ENCODE results near the gene OR10G2.
"Not testable (repeated sequence)": the region's sequence is repeated elsewhere in the genome, so short reads cannot be mapped to it uniquely, and the experiment has no call there.

The OR10G2 gene

GRCh38 chr14:21634840-21635239 lies at the start of gene OR10G2:
Gene OR10G2 (minus strand): TSS chr14:21634940. CDS start chr14:21634842, 98 bp downstream.
- DNase-seq (ENCODE audit: low spot score) = no peak

- no peak for DNase-seq (ENCODE audit: low spot score)
Measured at GRCh38 chr14:21680072-21680471, 45.3 kb upstream of the OR10G2 start.

GRCh38 chr14:21675566-21675965 lies 40.8 kb upstream of the OR10G2 start:
- no peak for DNase-seq (ENCODE audit: low spot score)

GRCh38 chr14:21673718-21674117 lies 39.0 kb upstream of the OR10G2 start, which contains the start of gene OR4E1:
Gene OR4E1 (minus strand): TSS chr14:21673818. CDS start chr14:21670935, 2,883 bp downstream.
- DNase-seq (ENCODE audit: low spot score) = no peak

- DNase-seq (ENCODE audit: low spot score) = no peak
Measured at GRCh38 chr14:21672116-21672515, 37.4 kb upstream of the OR10G2 start.

- DNase-seq (ENCODE audit: low spot score) = no peak
Measured at GRCh38 chr14:21671371-21671770, 36.6 kb upstream of the OR10G2 start.

DNA sequence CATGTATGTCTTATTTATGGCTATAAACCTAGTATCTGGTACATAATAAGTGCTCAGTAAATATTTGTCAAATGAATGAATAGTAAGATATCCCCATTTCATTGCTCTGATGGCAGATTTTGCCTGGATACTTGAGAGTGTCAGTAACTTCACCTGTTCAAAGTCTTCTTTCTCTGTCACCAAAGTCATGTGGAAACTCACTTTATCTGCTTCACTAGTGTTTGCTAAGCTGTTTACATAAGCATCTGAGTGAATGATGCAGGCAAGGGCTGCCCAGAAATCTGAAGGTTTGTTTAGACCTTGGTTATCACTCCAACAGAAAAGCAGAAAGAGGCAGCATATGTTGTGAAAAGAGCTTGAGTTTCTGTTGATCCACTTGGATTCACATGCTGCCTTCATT lies 34.5 kb upstream of the OR10G2 start:
- no peak for DNase-seq (ENCODE audit: low spot score)

DNA sequence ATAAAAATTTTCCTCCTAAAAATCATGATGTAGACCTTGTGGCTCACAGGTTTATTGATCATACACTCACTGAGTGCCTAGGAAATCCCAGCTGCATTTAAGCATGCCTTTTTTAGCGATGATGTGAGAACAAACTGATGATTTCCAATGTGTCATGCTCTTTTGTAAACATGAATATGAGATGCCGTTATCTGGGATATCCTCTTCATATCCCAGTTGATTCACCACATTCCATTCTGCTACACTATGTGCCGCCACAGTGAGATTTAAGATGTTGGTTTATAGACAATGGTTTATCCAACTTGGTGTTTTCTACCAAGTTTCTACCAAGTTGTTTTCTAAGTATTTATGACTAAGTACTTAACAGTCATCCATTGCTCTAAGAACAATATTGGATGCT lies 33.6 kb upstream of the OR10G2 start:
- no peak for DNase-seq (ENCODE audit: low spot score)

DNA sequence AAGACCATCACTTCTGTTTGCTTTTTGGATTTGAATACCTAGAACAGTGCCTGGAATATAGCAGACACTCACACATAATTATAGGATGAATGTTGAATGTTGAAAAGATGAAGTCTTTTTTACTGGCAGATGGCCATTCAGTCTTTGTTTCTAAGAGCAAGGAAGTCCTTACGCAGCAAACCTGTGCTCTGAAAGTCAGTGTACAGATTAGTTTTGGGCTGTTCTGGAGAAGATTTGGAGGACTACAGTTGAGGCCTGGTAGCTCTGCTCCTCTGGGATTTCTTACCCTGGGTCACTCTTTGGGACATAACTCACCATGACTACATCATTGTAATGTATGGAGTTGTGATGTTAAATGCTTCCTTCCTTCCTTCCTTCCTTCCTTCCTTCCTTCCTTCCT lies 22.2 kb upstream of the OR10G2 start:
- no peak for DNase-seq (ENCODE audit: low spot score)

GRCh38 chr14:21654215-21654614 lies 19.5 kb upstream of the OR10G2 start:
- no peak for DNase-seq (ENCODE audit: low spot score)

- no peak for DNase-seq (ENCODE audit: low spot score)
Measured at GRCh38 chr14:21653331-21653885, 18.7 kb upstream of the OR10G2 start, which contains the start of gene OR4E2. Gene OR4E2 (plus strand): TSS chr14:21653835. CDS start chr14:21665083, 11,248 bp downstream.

DNA sequence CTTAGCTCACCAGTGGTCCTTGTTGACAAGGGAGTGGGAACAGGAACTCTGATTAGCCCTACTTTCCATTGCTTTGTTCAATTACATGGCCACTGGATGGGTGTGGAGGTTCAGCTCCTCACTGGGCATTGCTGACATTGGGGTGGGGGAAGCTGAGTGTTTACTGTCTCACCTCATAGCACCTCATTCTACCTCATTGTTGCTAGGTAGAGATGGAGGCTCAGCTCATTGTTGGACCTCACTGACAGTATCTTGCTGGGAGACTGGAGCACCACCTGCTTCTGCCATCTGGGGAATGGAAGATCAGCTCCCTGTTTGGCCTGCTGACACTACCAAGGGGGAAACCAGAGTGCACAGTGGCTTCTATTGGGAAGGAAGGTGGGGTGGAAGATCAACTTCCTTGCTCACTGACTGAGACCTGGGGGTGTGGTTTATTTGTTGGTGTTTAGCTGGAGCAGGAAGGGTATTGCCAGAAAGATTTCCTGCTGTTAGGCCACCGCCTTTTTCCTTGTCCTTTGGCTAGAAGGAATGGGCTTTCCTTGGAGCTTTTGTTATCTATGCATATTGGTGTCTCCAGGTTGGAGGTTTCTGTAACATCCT lies 17.6 kb upstream of the OR10G2 start:
- DNase-seq (ENCODE audit: low spot score) = no peak

GRCh38 chr14:21647380-21647779 lies 12.6 kb upstream of the OR10G2 start:
- DNase-seq (ENCODE audit: low spot score) = no peak

GRCh38 chr14:21643407-21643806 lies 8.7 kb upstream of the OR10G2 start:
- no peak for DNase-seq (ENCODE audit: low spot score)

- no peak for DNase-seq (ENCODE audit: low spot score)
Measured at GRCh38 chr14:21642683-21643082, 7.9 kb upstream of the OR10G2 start.

DNA sequence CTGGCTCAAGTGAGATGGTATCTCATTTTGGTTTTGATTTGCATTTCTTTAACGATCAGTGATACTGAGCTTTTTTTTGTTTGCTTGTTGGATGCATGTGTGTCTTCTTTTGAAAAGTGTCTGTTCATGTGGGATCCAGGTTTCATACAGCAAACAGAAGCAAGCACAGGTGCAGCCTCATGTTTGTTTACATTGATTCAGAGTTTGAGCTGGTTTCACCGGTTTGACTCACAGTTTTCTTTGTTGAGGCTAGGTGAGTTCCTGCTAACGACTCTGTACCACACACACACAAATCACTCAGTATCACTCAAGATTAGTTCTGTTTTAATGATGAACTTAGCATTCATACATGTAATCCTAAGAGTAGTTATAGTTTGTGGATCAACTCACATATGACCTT lies 3.7 kb downstream of the OR10G2 start:
- no peak for DNase-seq (ENCODE audit: low spot score)

DNA sequence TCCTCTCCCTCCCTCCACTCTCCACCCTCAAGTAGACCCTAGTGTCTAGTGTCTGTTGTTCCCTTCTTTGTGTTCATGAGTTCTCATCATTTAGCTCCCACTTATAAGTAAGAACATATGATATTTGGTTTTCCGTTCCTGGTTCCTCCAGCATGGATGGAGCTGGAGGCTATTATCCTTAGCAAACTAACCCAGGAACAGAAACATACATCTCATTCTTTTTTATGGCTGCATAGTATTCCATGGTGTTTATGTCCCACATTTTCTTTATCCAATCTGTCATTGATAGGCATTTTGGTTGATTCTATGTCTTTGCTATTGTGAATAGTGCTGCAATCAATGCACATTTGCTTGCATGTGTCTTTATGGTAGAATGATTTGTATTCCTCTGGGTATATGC lies 4.2 kb downstream of the OR10G2 start:
- not testable (repeated sequence) for DNase-seq (ENCODE audit: low spot score)

- DNase-seq (ENCODE audit: low spot score) = no peak
Measured at GRCh38 chr14:21626491-21627230, 8.1 kb downstream of the OR10G2 start.

DNA sequence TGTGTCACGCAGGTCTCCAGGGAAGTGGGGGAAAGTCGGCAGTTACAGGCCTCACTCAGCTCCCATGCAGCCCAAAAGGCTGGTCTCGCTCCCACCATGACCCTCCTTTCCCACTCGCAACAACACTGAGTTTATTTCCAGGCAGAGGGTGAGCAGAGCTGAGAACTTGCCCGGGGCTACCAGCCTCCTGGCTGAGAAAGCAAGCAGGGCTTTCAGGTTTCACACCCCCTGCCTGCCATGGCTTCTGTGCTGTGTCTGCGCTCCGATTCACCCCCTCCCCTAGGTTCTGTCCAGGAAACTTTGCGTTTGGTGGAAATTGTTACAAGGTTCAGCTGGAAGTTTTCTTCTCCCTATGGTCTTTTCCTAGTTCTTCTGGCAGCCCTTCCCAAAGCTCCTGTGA lies 17.1 kb downstream of the OR10G2 start:
- no peak for DNase-seq (ENCODE audit: low spot score)

GRCh38 chr14:21614240-21614639 lies 20.5 kb downstream of the OR10G2 start:
- no peak for DNase-seq (ENCODE audit: low spot score)

DNA sequence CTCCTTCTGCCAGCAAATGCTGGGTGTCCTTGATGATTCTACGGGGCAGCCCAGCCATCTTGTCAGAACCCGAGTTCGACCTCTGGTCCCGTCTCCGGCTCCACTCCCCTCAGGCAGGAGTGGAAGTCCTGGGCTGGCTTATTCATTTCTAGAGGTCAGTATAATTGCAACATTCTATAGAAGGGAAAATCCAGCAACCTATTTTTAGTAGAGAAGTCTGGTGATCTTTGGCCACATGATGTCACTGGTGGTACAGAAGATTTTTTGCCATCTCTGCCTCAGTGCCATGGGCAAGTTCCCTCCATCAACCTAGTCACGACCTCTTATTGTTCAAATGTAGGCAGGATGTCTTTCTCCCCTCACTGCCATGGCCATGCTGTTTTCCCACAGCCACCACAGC lies 22.4 kb downstream of the OR10G2 start:
- no peak for DNase-seq (ENCODE audit: low spot score)

GRCh38 chr14:21602181-21602580 lies 32.6 kb downstream of the OR10G2 start:
- DNase-seq (ENCODE audit: low spot score) = not testable (repeated sequence)

DNA sequence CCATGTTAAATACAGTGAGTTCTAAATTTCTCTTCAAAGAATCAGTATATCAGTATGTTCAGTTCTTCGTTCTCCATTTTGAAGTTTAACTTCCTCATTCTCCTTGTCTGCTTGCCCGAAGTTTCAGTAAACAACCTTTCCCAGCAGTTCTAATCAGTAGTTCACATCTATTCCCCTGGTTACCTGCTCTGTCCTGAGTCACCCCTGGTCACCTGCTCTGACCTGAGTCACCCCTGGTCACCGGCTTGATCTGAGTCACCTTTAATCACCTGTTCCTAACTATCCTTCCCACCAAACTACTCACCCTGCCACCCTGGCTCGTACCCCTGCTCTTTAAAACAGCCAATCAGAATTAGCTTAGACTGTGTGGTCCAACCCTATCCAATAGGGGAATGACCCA lies 45.4 kb downstream of the OR10G2 start:
- DNase-seq (ENCODE audit: low spot score) = no peak
